ENCODE data around the gene EEF1AKMT1.

GRCh38 chr13:20685092-20685491 lies 88.7 kb downstream of the EEF1AKMT1 start:
- TF ChIP-seq CTCF (IDR thresholded peaks at IDR 0.05) (no peak), POLR2A (IDR thresholded peaks at IDR 0.05) (no peak)

Data from transverse colon (tissue), 3 donors.